ENCODE data around the gene TCF3. TPM values are rescaled to one million over a fixed set of nuclear protein-coding genes. Genes with fewer than 3 reads are reported as not detected.

Gene TCF3
- polyA plus RNA-seq, 3 donors = 2.4 to 36.2 (median 3.3) TPM

GRCh38 chr19:1653300-1653628 lies 849 bp upstream of the TCF3 start:
- H3K27me3 ChIP-seq (ENCODE audit: control insufficient read depth in 2 of 2, insufficient read depth in 2 of 2, low read length in 2 of 2) = peaks cover 0 to 6% of the 10 kb centered on the region in 2 donors
- H3K4me3 ChIP-seq (replicated peaks in 1 of 3; ENCODE audit: low read depth in 2 of 3, low read length in 3 of 3) = peak overlapping the region; percentile 55 to 85 (median 74)
- peaks cover 0 to 10% (median 0%) of the 10 kb centered on the region in 7 donors for H3K9me3 Mint-ChIP-seq
- peak overlapping the region; percentile 83 for H3K4me2 ChIP-seq (replicated peaks; ENCODE audit: extremely low read depth, low read length, poor library complexity, severe bottlenecking)
- H3K27ac Mint-ChIP-seq = peak overlapping the region; percentile 92 to 97 (median 95)
- H3K27me3 Mint-ChIP-seq (ENCODE audit: low read depth in 3 of 3) = peaks cover 5 to 10% (median 9%) of the 10 kb centered on the region in 3 donors
- H2AFZ ChIP-seq (ENCODE audit: insufficient read depth, low read depth, low read length, poor library complexity, severe bottlenecking) = peak overlapping the region; percentile 92
- 0% methylated on average over 9 of the region's 18 CpGs for WGBS (ENCODE audit: insufficient coverage)
- DNase-seq = no peak
- TF ChIP-seq CTCF (IDR thresholded peaks at IDR 0.05) = no peak
- peaks cover 8 to 14% of the 10 kb centered on the region in 2 donors for H3K36me3 Mint-ChIP-seq
- H3K36me3 ChIP-seq (replicated peaks in 1 of 2; ENCODE audit: control insufficient read depth in 1 of 2, insufficient read depth in 2 of 2, low read length in 2 of 2) = peaks cover 10% of the 10 kb centered on the region in 2 donors
- peaks cover 17% of the 10 kb centered on the region for H4K20me1 ChIP-seq (ENCODE audit: insufficient read depth, low read length)
- intact Hi-C loops (cut with micrococcal nuclease) = loop anchor here in 1 of 2 donors (5.0 kb wide), 1 partner anchor 61 kb away; the partner anchor contains the start of gene MBD3
- H3K9me3 ChIP-seq (replicated peaks in 1 of 2; ENCODE audit: control insufficient read depth in 1 of 2, insufficient read depth in 1 of 2, low read length in 2 of 2) = no peaks in the 10 kb centered on the region
- peak overlapping the region; percentile 98 for H3K9ac ChIP-seq (ENCODE audit: insufficient read depth, low read length, poor library complexity, severe bottlenecking)
- peaks cover 32 to 42% of the 10 kb centered on the region in 2 donors for H3K4me1 ChIP-seq (ENCODE audit: control insufficient read depth in 1 of 2, insufficient read depth in 2 of 2, low read length in 2 of 2)
- H3K4me1 Mint-ChIP-seq = peaks cover 33% of the 10 kb centered on the region
- peak overlapping the region; percentile 90 to 99 for H3K27ac ChIP-seq (ENCODE audit: low read depth in 1 of 2, low read length in 2 of 2)
- H3K79me2 ChIP-seq (ENCODE audit: insufficient read depth, low read length) = peaks cover 25% of the 10 kb centered on the region
- peak overlapping the region; percentile 83 to 89 for H3K4me3 Mint-ChIP-seq

GRCh38 chr19:1651568-1652291 lies 685 bp downstream of the TCF3 start:
- Mint-ChIP-seq H3K9me3 (peaks cover 0 to 10% (median 0%) of the 10 kb centered on the region in 7 donors), H3K4me3 (peak overlapping the region; percentile 82 to 91), H3K4me1 (peaks cover 29% of the 10 kb centered on the region), H3K36me3 (peaks cover 8 to 21% of the 10 kb centered on the region in 2 donors), H3K27ac (peak overlapping the region in 2 of 7 donors; percentile 46 to 61), H3K27me3 (ENCODE audit: low read depth in 3 of 3) (peaks cover 5 to 10% (median 9%) of the 10 kb centered on the region in 3 donors)
- peaks cover 0 to 6% of the 10 kb centered on the region in 2 donors for H3K27me3 ChIP-seq (ENCODE audit: control insufficient read depth in 2 of 2, insufficient read depth in 2 of 2, low read length in 2 of 2)
- peak overlapping the region; percentile 54 for H3K9ac ChIP-seq (ENCODE audit: insufficient read depth, low read length, poor library complexity, severe bottlenecking)
- peaks cover 12 to 14% of the 10 kb centered on the region in 2 donors for H3K36me3 ChIP-seq (replicated peaks in 1 of 2; ENCODE audit: control insufficient read depth in 1 of 2, insufficient read depth in 2 of 2, low read length in 2 of 2)
- peak overlapping the region; percentile 35 for H2AFZ ChIP-seq (ENCODE audit: insufficient read depth, low read depth, low read length, poor library complexity, severe bottlenecking)
- H4K20me1 ChIP-seq (ENCODE audit: insufficient read depth, low read length) = peaks cover 17% of the 10 kb centered on the region
- peak in 1 of 3 donors; percentile 26 for DNase-seq
- H3K4me3 ChIP-seq (replicated peaks in 1 of 3; ENCODE audit: low read depth in 2 of 3, low read length in 3 of 3) = peak overlapping the region; percentile 42 to 74 (median 43)
- no peak for TF ChIP-seq CTCF (IDR thresholded peaks at IDR 0.05)
- intact Hi-C loops (cut with micrococcal nuclease) = loop anchor here (1.0 to 5.0 kb wide), 3 partner anchors 45 to 59 kb away; partner anchors contain the start of gene MBD3 (in 1 of the 2)
- H3K27ac ChIP-seq (ENCODE audit: low read depth in 1 of 2, low read length in 2 of 2) = no peak overlapping the region
- peak overlapping the region; percentile 90 for H3K4me2 ChIP-seq (replicated peaks; ENCODE audit: extremely low read depth, low read length, poor library complexity, severe bottlenecking)
- H3K4me1 ChIP-seq (ENCODE audit: control insufficient read depth in 1 of 2, insufficient read depth in 2 of 2, low read length in 2 of 2) = peaks cover 32 to 42% of the 10 kb centered on the region in 2 donors
- no peaks in the 10 kb centered on the region for H3K9me3 ChIP-seq (replicated peaks in 1 of 2; ENCODE audit: control insufficient read depth in 1 of 2, insufficient read depth in 1 of 2, low read length in 2 of 2)
- H3K79me2 ChIP-seq (ENCODE audit: insufficient read depth, low read length) = peaks cover 25% of the 10 kb centered on the region
- WGBS (ENCODE audit: insufficient coverage) = 1% methylated on average over 76 of the region's 101 CpGs
